LNCAP (cell line): ENCODE data around the gene RGS17.

Experiments
- TF ChIP-seq, protein P1 (sequence below): fragments of 450-650 bp; IDR thresholded peaks from 2 replicates; pipeline ENCODE4 v1.5.1; 2017; ENCODE audit warnings: mild to moderate bottlenecking

Gene RGS17

GRCh38 chr6:152977556-152977955 lies 153.5 kb downstream of the RGS17 start:
- TF ChIP-seq, protein P1, sequence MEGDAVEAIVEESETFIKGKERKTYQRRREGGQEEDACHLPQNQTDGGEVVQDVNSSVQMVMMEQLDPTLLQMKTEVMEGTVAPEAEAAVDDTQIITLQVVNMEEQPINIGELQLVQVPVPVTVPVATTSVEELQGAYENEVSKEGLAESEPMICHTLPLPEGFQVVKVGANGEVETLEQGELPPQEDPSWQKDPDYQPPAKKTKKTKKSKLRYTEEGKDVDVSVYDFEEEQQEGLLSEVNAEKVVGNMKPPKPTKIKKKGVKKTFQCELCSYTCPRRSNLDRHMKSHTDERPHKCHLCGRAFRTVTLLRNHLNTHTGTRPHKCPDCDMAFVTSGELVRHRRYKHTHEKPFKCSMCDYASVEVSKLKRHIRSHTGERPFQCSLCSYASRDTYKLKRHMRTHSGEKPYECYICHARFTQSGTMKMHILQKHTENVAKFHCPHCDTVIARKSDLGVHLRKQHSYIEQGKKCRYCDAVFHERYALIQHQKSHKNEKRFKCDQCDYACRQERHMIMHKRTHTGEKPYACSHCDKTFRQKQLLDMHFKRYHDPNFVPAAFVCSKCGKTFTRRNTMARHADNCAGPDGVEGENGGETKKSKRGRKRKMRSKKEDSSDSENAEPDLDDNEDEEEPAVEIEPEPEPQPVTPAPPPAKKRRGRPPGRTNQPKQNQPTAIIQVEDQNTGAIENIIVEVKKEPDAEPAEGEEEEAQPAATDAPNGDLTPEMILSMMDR = no peak

GRCh38 chr6:152976749-152977148 lies 154.3 kb downstream of the RGS17 start:
- TF ChIP-seq, protein P1 = no peak

DNA sequence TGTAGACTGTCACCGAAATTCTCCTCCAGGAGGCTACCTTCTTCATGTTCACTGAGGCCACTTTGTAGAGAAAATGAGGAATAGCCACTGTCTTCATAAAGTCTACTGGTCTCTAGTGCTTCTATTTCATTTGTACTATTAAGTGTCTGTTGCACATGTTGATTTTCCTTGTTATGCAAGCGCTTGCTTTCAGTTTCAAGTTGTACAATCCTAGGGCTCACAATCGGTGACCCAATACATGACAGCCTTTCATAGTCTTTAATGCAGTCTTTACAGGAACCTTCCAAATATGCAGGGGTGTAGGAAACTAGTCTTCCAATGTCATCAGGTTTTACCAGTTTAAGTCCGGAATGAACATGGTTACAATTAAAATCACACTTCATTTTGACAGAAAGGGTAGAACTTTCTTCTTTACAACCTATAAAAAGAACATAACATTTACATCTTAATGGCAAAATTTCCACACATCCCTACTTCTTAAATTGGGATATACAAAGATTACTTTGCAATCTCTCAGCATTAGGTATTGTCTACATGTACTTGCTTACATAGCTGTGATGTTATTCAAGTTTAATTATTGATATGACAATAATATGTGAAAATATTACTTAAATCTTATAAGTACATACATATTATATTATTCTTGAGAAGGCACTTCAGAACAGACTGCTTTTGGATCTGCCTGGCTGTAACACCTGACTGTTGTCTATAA lies 155.7 kb downstream of the RGS17 start:
- TF ChIP-seq, protein P1 = no peak

- TF ChIP-seq, protein P1 = no peak
Measured at GRCh38 chr6:152973916-152974315, 157.2 kb downstream of the RGS17 start.

DNA sequence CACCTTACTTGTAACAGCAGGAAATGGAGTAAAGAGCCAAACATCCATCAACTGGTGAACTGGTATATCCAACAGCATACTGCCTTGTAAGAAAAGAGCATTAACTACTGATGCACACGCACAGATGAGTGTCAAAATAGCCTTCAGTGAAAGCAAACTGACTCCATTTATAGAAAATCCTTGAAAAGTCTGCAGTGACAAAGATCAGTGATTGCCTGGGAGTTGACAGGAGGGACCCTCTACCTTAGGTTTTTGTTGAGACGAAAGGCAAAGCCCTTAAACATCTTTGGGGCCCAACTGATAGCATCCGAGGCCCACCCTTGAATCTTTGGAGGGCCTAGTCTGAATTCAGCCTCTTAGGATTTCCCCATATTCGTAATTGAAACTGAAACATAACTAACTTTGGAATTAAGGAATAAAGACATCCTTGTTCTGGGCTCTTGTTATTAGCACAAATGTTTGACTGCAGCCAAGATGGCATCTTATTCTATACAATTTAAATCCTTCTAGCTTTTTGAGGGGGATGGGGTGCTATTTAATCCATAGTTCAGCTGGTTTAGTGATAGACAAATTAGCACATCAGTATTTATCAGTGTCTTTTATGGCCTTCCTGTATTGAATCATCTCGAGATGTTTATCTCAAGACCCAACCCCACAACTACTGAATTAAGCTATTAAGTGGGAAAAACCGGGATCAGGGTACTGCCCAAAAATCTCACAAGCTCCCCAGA lies 161.2 kb downstream of the RGS17 start:
- TF ChIP-seq, protein P1 = no peak

DNA sequence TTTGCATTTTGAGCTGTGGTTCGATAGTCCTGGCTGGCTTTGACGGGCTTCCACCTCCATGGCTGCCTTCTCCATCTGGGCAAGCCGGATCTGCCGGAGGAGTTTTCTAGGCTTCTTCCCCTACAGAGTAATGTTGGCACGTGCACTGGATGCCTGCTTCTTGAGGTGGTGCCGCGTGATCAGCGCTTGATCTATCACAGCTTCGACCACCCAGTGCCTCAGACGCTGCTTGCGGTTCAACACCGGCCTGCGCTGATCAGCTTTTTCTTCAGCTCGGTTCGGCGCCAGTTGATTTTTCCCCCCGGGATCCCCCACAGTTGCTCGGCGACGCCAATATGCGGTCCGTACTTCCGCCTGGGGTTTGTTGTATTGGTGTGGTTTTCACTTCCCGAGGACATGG lies 171.7 kb downstream of the RGS17 start:
- TF ChIP-seq, protein P1 = no peak

GRCh38 chr6:152957796-152958195 lies 173.3 kb downstream of the RGS17 start:
- TF ChIP-seq, protein P1 = no peak
